OCI-LY7 (cell line): Measurements from ENCODE around the gene C3orf20.

Experiments
- CTCF ChIP-seq: fragments of 200-600 bp; sonication (generic); conservative IDR thresholded peaks from 2 replicates; pipeline ENCODE4 v1.5.1; 2014; ENCODE audit warnings: mild to moderate bottlenecking, antibody characterized with exemption, low read length, moderate library complexity, mixed read lengths
- EZH2phosphoT487 ChIP-seq: fragments of 200-600 bp; sonication (generic); IDR thresholded peaks from 2 replicates; pipeline ENCODE4 v1.6.1; 2018; ENCODE audit warnings: low read depth, borderline replicate concordance, mild to moderate bottlenecking, mixed run types, antibody characterized with exemption, low read length, moderate library complexity, mixed read lengths

GRCh38 chr3:14703128-14703750 is 28.3 kb downstream of the C3orf20 start:
- TF ChIP-seq CTCF: no peak
- no peak for TF ChIP-seq EZH2phosphoT487
